Heart left ventricle (tissue), 13 donors: ENCODE data around the gene ASB13.

Experiments used
- POLR2A ChIP-seq, 2 donors: fragments of 450-650 bp; IDR thresholded peaks; one replicate each; pipeline ENCODE4 v1.6.1; 2017; ENCODE audit warnings: antibody characterized with exemption in 2 of 2, mild to moderate bottlenecking in 2 of 2, moderate library complexity in 2 of 2
- TF ChIP-seq, protein P1 (sequence below), 12 donors: fragments of 200-600 bp; sonication (generic) in 4 of 12; IDR thresholded peaks; one replicate each; pipeline versions ENCODE4 v1.5.0 to v1.8.0; 2018 to 2022; ENCODE audit warnings: antibody characterized with exemption in 12 of 12, mild to moderate bottlenecking in 5 of 12
- donor health status: ischemic (EF 13 %, LVEDD 7.1; RV severe dilation, severe dysfunction).
- donor health status: DM: no; HTN: yes; CAD: no.
- donor health status: DM: no; HTN: no; CAD: no.
- donor health status: ischemic (EF 25% LVEDD 6.9; RV normal size, moderate dysfunction).
- donor health status: ischemic (EF 25% LVEDD 5.7; RV mildly dilated, moderate dysfunction).
- donor health status: ischemic (EF 35%, LVEDD 5.7; RV mildly dilated, moderate dysfunction).
- donor health status: nonischemic (EF 11% LVEDD 7.7; RV severe dilation, severe dysfunction).
- donor health status: DM: yes; HTN: yes; CAD: no.
- donor health status: PGD.
- donor health status: ischemic (EF 29% LVEDD 5.4; RV normal size, mild dysfunction).
- donor health status: nonischemic (EF 23%, LVEDD 6.1; RV moderate dilation, normal function).

GRCh38 chr10:5606321-5606720, 60.1 kb downstream of the ASB13 start:
- no peak for TF ChIP-seq POLR2A (IDR thresholded peaks at IDR 0.05)
- TF ChIP-seq, protein P1, sequence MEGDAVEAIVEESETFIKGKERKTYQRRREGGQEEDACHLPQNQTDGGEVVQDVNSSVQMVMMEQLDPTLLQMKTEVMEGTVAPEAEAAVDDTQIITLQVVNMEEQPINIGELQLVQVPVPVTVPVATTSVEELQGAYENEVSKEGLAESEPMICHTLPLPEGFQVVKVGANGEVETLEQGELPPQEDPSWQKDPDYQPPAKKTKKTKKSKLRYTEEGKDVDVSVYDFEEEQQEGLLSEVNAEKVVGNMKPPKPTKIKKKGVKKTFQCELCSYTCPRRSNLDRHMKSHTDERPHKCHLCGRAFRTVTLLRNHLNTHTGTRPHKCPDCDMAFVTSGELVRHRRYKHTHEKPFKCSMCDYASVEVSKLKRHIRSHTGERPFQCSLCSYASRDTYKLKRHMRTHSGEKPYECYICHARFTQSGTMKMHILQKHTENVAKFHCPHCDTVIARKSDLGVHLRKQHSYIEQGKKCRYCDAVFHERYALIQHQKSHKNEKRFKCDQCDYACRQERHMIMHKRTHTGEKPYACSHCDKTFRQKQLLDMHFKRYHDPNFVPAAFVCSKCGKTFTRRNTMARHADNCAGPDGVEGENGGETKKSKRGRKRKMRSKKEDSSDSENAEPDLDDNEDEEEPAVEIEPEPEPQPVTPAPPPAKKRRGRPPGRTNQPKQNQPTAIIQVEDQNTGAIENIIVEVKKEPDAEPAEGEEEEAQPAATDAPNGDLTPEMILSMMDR (IDR thresholded peaks at IDR 0.05), result no peak
